Adrenal gland (tissue), 5 donors: ENCODE data around the gene MCEE.

ENCODE experiments used
- POLR2A ChIP-seq, 2 donors: fragments of 450-650 bp; IDR thresholded peaks; one replicate each; pipeline ENCODE4 v1.6.1; 2017; ENCODE audit warnings: antibody characterized with exemption in 2 of 2, mild to moderate bottlenecking in 2 of 2, moderate library complexity in 1 of 2
- TF ChIP-seq, protein P1 (sequence below), 6 experiments: fragments of 450-650 bp in 4 of 6; fragments of 200-600 bp in 2 of 6; sonication (generic) in 1 of 6; IDR thresholded peaks; 1 replicate in 5 of 6; 2 replicates in 1 of 6; pipeline versions ENCODE4 v1.5.1 to v1.8.0; 2016 to 2021; ENCODE audit warnings: antibody characterized with exemption in 6 of 6, mild to moderate bottlenecking in 2 of 6, moderate library complexity in 1 of 6
- donor health status: DM: no; HTN: no; CAD: no.

- TF ChIP-seq POLR2A (IDR thresholded peaks at IDR 0.05), result peak; percentile 99
- TF ChIP-seq, protein P1, sequence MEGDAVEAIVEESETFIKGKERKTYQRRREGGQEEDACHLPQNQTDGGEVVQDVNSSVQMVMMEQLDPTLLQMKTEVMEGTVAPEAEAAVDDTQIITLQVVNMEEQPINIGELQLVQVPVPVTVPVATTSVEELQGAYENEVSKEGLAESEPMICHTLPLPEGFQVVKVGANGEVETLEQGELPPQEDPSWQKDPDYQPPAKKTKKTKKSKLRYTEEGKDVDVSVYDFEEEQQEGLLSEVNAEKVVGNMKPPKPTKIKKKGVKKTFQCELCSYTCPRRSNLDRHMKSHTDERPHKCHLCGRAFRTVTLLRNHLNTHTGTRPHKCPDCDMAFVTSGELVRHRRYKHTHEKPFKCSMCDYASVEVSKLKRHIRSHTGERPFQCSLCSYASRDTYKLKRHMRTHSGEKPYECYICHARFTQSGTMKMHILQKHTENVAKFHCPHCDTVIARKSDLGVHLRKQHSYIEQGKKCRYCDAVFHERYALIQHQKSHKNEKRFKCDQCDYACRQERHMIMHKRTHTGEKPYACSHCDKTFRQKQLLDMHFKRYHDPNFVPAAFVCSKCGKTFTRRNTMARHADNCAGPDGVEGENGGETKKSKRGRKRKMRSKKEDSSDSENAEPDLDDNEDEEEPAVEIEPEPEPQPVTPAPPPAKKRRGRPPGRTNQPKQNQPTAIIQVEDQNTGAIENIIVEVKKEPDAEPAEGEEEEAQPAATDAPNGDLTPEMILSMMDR (IDR thresholded peaks at IDR 0.05), result peak in 1 of 6 experiments; percentile 11
These were observed 61.6 kb downstream of the MCEE start, which contains the start of gene NAGK for GRCh38 chr2:71068218-71069035.
